ENCODE measurements around the gene ARHGAP26. TPM values are rescaled to one million over a fixed set of nuclear protein-coding genes. Genes with fewer than 3 reads are reported as not detected.
A peak's percentile ranks its signal among the peaks of the same experiment; 100 is the strongest.

Gene ARHGAP26
- total and polyA plus RNA-seq, 7 donors = 2.5 to 28.7 (median 12.0) TPM

DNA sequence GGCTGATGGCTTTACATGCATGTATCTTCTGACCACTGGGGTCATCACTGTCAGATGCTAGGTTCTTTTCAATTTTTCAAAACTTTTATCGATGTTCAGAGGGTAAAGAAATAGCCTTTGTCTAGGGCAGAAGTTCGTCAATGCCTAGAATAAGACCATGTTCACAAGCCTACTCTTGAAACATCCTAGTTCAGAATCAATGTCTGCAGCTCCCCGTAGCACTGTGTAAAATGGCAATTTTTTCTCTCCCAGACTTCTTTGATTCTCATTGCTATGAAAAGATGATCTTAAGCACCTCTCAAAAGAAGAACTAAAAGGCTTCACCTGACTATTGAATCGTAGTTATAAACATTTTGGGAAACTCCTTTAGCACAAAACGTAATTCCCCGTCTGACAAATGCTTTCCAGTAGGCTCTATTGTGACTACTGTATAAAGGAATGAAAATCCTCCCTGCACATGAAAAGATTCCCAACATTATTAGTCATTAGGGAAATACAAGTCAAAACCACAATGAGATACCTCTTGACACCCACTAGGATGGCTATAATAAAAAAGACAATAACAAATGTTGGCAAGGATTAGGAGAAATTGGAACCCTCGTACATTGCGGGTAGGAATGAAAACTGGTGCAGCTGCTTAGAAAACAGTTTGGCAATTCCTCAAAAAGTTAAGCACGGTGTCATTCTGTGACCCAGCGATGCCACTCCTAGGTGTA lies 263.5 kb downstream of the ARHGAP26 start:
- Histone ChIP-seq H3K4me1 (peaks cover 47% of the 10 kb centered on the region), H3K4me3 (no peak overlapping the region), H3K36me3 (ENCODE audit: insufficient read depth in 1 of 2, low read depth in 1 of 2) (no peaks in the 10 kb centered on the region), H3K27me3 (ENCODE audit: insufficient read depth in 3 of 3, low read length in 2 of 3) (no peaks in the 10 kb centered on the region), H3K27ac (peak overlapping the region; percentile 59), H3K9me3 (no peaks in the 10 kb centered on the region)
- intact Hi-C loops (cut with DNase I) = no loop called here
- TF ChIP-seq, protein P1, sequence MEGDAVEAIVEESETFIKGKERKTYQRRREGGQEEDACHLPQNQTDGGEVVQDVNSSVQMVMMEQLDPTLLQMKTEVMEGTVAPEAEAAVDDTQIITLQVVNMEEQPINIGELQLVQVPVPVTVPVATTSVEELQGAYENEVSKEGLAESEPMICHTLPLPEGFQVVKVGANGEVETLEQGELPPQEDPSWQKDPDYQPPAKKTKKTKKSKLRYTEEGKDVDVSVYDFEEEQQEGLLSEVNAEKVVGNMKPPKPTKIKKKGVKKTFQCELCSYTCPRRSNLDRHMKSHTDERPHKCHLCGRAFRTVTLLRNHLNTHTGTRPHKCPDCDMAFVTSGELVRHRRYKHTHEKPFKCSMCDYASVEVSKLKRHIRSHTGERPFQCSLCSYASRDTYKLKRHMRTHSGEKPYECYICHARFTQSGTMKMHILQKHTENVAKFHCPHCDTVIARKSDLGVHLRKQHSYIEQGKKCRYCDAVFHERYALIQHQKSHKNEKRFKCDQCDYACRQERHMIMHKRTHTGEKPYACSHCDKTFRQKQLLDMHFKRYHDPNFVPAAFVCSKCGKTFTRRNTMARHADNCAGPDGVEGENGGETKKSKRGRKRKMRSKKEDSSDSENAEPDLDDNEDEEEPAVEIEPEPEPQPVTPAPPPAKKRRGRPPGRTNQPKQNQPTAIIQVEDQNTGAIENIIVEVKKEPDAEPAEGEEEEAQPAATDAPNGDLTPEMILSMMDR (IDR thresholded peaks at IDR 0.05) = no peak
- ATAC-seq = peak; percentile 79 to 86 (median 84)
- 34 to 39% (median 36%) methylated on average over 10 of the region's 10 CpGs for WGBS, 3 donors
- no peak for DNase-seq

DNA sequence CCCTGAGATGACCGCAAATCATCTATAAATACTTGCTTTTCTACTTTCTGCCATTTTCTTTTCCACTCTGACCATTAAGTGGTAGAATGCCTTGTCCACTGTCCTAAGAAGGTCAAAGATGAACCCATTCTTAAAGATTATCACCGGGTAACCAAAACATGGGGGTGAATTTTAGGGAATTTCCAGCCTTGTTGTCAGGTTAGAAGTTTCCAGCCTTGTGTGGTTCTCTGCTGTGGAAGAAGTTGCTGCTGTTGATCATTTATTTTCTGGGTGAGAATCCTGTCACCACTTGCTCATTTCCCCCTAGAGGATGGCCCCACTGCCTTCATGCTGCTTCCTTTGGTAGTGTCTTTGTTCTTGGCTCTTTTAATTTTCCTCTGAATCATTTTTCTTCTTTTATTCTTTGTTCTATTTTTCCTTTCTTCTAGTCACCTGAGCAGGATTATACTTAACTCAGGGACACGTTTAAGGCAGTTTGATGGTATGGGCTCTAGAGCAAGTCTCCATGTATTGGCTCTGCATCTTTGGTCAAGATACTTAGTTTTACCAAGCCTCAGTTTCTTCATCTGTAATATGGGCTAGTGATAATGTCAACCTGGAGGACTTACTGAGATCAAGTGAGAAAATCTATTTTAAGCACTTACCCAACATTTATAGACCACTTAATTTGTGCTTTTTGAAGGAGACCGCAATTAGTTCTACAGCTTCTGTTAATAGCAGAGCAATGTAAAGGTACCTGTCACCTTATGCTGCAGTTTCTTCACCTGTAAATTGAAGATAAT lies 266.2 kb downstream of the ARHGAP26 start:
- Histone ChIP-seq H3K27ac (no peak overlapping the region), H3K4me3 (no peak overlapping the region), H3K4me1 (peaks cover 40% of the 10 kb centered on the region), H3K36me3 (ENCODE audit: insufficient read depth in 1 of 2, low read depth in 1 of 2) (no peaks in the 10 kb centered on the region), H3K27me3 (ENCODE audit: insufficient read depth in 3 of 3, low read length in 2 of 3) (no peaks in the 10 kb centered on the region), H3K9me3 (no peaks in the 10 kb centered on the region)
- TF ChIP-seq, protein P1 (IDR thresholded peaks at IDR 0.05) = no peak
- intact Hi-C loops (cut with DNase I) = no loop called here
- 86 to 88% (median 87%) methylated on average over 4 of the region's 4 CpGs for WGBS, 3 donors
- no peak for DNase-seq
- ATAC-seq = no peak

DNA sequence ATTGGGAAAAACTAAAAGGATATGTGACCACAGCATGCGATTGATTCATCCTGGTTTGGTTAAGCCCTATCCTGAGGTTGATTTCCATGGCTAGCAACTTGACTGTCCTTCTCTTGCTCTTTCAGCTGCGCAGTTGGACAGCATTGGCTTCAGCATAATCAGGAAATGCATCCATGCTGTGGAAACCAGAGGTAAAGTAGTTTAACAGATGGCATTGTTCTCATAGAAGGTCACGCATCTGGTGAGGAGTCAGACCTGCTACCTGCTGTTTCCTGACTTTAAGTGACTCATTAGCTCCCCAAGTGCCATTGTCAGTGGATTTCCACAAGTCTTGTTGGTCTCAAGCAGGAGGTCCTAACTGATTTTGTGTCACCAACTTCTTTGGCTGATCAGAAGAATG lies 266.9 kb downstream of the ARHGAP26 start:
- intact Hi-C loops (cut with DNase I) = no loop called here
- H3K9me3 ChIP-seq = no peaks in the 10 kb centered on the region
- H3K36me3 ChIP-seq (ENCODE audit: insufficient read depth in 1 of 2, low read depth in 1 of 2) = no peaks in the 10 kb centered on the region
- no peaks in the 10 kb centered on the region for H3K27me3 ChIP-seq (ENCODE audit: insufficient read depth in 3 of 3, low read length in 2 of 3)
- DNase-seq (no peak), ATAC-seq (no peak)
- TF ChIP-seq, protein P1 (IDR thresholded peaks at IDR 0.05) = no peak
- H3K27ac ChIP-seq = no peak overlapping the region
- H3K4me1 ChIP-seq = peaks cover 42% of the 10 kb centered on the region
- WGBS, 3 donors = 72 to 79% (median 74%) methylated on average over 3 of the region's 3 CpGs
- no peak overlapping the region for H3K4me3 ChIP-seq

DNA sequence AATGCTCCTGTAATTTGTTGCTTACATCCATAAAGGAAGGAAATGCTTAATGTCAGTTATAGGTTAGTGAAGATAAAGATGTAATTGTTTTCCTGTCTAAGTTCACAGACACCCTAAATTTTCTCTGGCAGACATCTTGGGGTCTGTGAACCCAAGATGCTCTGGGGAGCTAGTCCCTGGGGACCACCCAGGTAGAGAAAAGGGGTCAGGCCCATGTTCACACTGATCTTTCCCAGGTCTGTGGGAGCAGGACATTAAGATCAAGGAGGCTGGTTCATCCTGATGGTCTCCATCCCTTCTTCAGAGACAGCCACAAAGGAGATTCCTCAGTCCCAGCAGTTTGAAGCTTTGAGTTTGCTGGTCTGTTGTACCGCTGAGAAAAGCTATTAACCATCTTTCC lies 267.5 kb downstream of the ARHGAP26 start:
- Histone ChIP-seq H3K9me3 (no peaks in the 10 kb centered on the region), H3K4me1 (peaks cover 40% of the 10 kb centered on the region), H3K36me3 (ENCODE audit: insufficient read depth in 1 of 2, low read depth in 1 of 2) (no peaks in the 10 kb centered on the region), H3K27ac (no peak overlapping the region), H3K4me3 (no peak overlapping the region), H3K27me3 (ENCODE audit: insufficient read depth in 3 of 3, low read length in 2 of 3) (no peaks in the 10 kb centered on the region)
- ATAC-seq (no peak), DNase-seq (no peak)
- TF ChIP-seq, protein P1 (IDR thresholded peaks at IDR 0.05) = no peak
- 69 to 76% (median 71%) methylated on average over 1 of the region's 1 CpG for WGBS, 3 donors
- intact Hi-C loops (cut with DNase I) = no loop called here
